H1 (cell line): ENCODE results near the gene TMEM229B. TPM values are rescaled to one million over a fixed set of nuclear protein-coding genes. Genes with fewer than 3 reads are reported as not detected.

ENCODE experiments used
- CTCF ChIA-PET: fragments of 300-600 bp; sonication (Branson Sonifier 250); formaldehyde crosslinking; loops from one replicate; lab custom pipeline; 2021; ENCODE audit not compliant: partially characterized antibody; lab: Charles Lee
- POLR2A ChIA-PET: fragments of 300-600 bp; sonication (Branson Sonifier 250); formaldehyde crosslinking; loops from one replicate; lab custom pipeline; 2021; ENCODE audit warnings: inconsistent platforms; ENCODE audit not compliant: partially characterized antibody; lab: Charles Lee
- DNase-seq, 2 experiments: peaks; one replicate each; pipeline versions ENCODE4 v3.0.0 to v3.0.0-alpha.2; 2010 to 2022; ENCODE audit warnings: low spot score in 2 of 2, low read depth in 1 of 2, mixed read lengths in 1 of 2
- FAIRE-seq: peaks from 2 replicates; lab custom pipeline; 2011; peaks lifted over from hg19 to GRCh38; lab: Jason Lieb, UNC
- H2AFZ ChIP-seq: 2 replicates; pipeline ENCODE4 v1.8.1; 2012; ENCODE audit warnings: low read length, inconsistent platforms
- H2AK5ac ChIP-seq: 2 replicates; pipeline ENCODE4 v1.6.1; 2013; ENCODE audit warnings: low read depth, low read length
- H2BK120ac ChIP-seq: replicated peaks from 2 replicates; pipeline ENCODE3; 2013; ENCODE audit warnings: low read depth, low read length, inconsistent platforms
- H2BK12ac ChIP-seq: 2 replicates; pipeline ENCODE4 v1.6.1; 2013; ENCODE audit warnings: low read depth, low read length
- H2BK15ac ChIP-seq: 2 replicates; pipeline ENCODE4 v1.6.1; 2013; ENCODE audit warnings: low read length
- H2BK20ac ChIP-seq: 2 replicates; pipeline ENCODE4 v1.6.1; 2013; ENCODE audit warnings: low read length
- H2BK5ac ChIP-seq: 2 replicates; pipeline ENCODE4 v1.6.1; 2013; ENCODE audit warnings: low read depth, low read length
- H3K14ac ChIP-seq: 2 replicates; pipeline ENCODE4 v1.6.1; 2013; ENCODE audit warnings: inconsistent platforms; ENCODE audit not compliant: insufficient read length
- H3K18ac ChIP-seq: 2 replicates; pipeline ENCODE4 v1.6.1; 2013; ENCODE audit warnings: low read length; ENCODE audit errors: extremely low read depth
- H3K23ac ChIP-seq: 2 replicates; pipeline ENCODE4 v1.6.1; 2013; ENCODE audit warnings: inconsistent platforms; ENCODE audit not compliant: insufficient read length
- H3K23me2 ChIP-seq: 2 replicates; pipeline ENCODE4 v1.6.1; 2013; ENCODE audit warnings: low read depth, low read length
- H3K27ac ChIP-seq: 2 replicates; pipeline ENCODE4 v1.6.1; 2011; ENCODE audit warnings: low read depth, low read length, inconsistent platforms
- H3K27me3 ChIP-seq, 4 experiments: replicated peaks in 1 of 4; 1 replicate in 1 of 4; 2 replicates in 3 of 4; pipeline versions ENCODE4 v1.6.1 to v1.8.1; 2011 to 2013; ENCODE audit warnings: low read length in 3 of 4, mild to moderate bottlenecking in 3 of 4, inconsistent platforms in 2 of 4, mixed read lengths in 2 of 4, moderate library complexity in 1 of 4; ENCODE audit not compliant: control insufficient read depth in 3 of 4, insufficient read depth in 3 of 4; ENCODE audit errors: extremely low read depth in 1 of 4
- H3K36me3 ChIP-seq, 4 experiments: 2 replicates each; pipeline versions ENCODE4 v1.6.1 to v1.8.1; 2011 to 2013; ENCODE audit warnings: mild to moderate bottlenecking in 4 of 4, low read length in 3 of 4, moderate library complexity in 2 of 4, control low read depth in 1 of 4, inconsistent platforms in 1 of 4; ENCODE audit not compliant: insufficient read depth in 4 of 4, control insufficient read depth in 2 of 4
- H3K4ac ChIP-seq: replicated peaks from 2 replicates; pipeline ENCODE3; 2013; ENCODE audit warnings: low read length, low read depth, mixed read lengths, inconsistent platforms; ENCODE audit not compliant: insufficient read length
- H3K4me1 ChIP-seq, 4 experiments: replicated peaks in 1 of 4; 1 replicate in 1 of 4; 2 replicates in 3 of 4; pipeline versions ENCODE4 v1.6.1 to v1.8.1; 2011 to 2013; ENCODE audit warnings: low read length in 3 of 4, inconsistent platforms in 2 of 4, mixed read lengths in 1 of 4; ENCODE audit not compliant: insufficient read depth in 4 of 4, control insufficient read depth in 3 of 4
- H3K4me2 ChIP-seq, 2 experiments: 2 replicates each; pipeline versions ENCODE4 v1.6.1 to v1.8.1; 2011 to 2013; ENCODE audit warnings: low read depth in 2 of 2, low read length in 2 of 2, control low read depth in 1 of 2, inconsistent platforms in 1 of 2, mild to moderate bottlenecking in 1 of 2; ENCODE audit not compliant: insufficient read depth in 1 of 2
- H3K4me3 ChIP-seq, 4 experiments: fragments of 200-600, 300-600 bp in 1 of 4; sonication (generic), shearing (Covaris generic), sonication (Bioruptor Twin) in 1 of 4; 2 replicates each; pipeline versions ENCODE4 v1.5.1 to v1.8.1; 2011 to 2016; ENCODE audit warnings: low read length in 4 of 4, low read depth in 3 of 4, control low read depth in 2 of 4, inconsistent platforms in 2 of 4, mild to moderate bottlenecking in 2 of 4, mixed read lengths in 1 of 4, moderate library complexity in 1 of 4; ENCODE audit not compliant: insufficient read depth in 2 of 4; ENCODE audit errors: extremely low read depth in 1 of 4
- H3K56ac ChIP-seq: replicated peaks from 2 replicates; pipeline ENCODE3; 2013; ENCODE audit warnings: low read depth, mild to moderate bottlenecking, mixed read lengths, low read length, inconsistent platforms; ENCODE audit not compliant: insufficient read length
- H3K79me1 ChIP-seq: 2 replicates; pipeline ENCODE4 v1.6.1; 2013; ENCODE audit warnings: low read depth, low read length, control low read depth
- H3K79me2 ChIP-seq, 2 experiments: 2 replicates each; pipeline versions ENCODE4 v1.6.1 to v1.8.1; 2012 to 2013; ENCODE audit warnings: low read length in 2 of 2, mild to moderate bottlenecking in 2 of 2, inconsistent platforms in 1 of 2; ENCODE audit not compliant: insufficient read depth in 2 of 2, control insufficient read depth in 1 of 2
- H3K9ac ChIP-seq, 4 experiments: replicated peaks in 1 of 4; 1 replicate in 1 of 4; 2 replicates in 3 of 4; pipeline versions ENCODE4 v1.6.1 to v1.8.1; 2011 to 2013; ENCODE audit warnings: low read depth in 3 of 4, low read length in 3 of 4, control low read depth in 2 of 4, mild to moderate bottlenecking in 2 of 4, moderate library complexity in 2 of 4, inconsistent platforms in 1 of 4; ENCODE audit errors: extremely low read depth in 1 of 4
- H3K9me3 ChIP-seq, 2 experiments: 2 replicates each; pipeline versions ENCODE4 v1.6.1 to v1.8.1; 2012 to 2013; ENCODE audit warnings: mild to moderate bottlenecking in 2 of 2, moderate library complexity in 2 of 2, control low read depth in 1 of 2, inconsistent platforms in 1 of 2, low read depth in 1 of 2, low read length in 1 of 2, mixed read lengths in 1 of 2; ENCODE audit not compliant: insufficient read depth in 2 of 2
- H4K20me1 ChIP-seq, 2 experiments: replicated peaks in 1 of 2; 2 replicates each; pipeline versions ENCODE3 to v1.8.1; 2011 to 2013; ENCODE audit warnings: inconsistent platforms in 2 of 2, low read length in 2 of 2, mild to moderate bottlenecking in 1 of 2; ENCODE audit not compliant: insufficient read depth in 2 of 2, control insufficient read depth in 1 of 2
- H4K5ac ChIP-seq: 2 replicates; pipeline ENCODE4 v1.6.1; 2013; ENCODE audit warnings: low read length, low read depth, mixed read lengths, inconsistent platforms; ENCODE audit not compliant: insufficient read length
- H4K8ac ChIP-seq: 2 replicates; pipeline ENCODE4 v1.8.0; 2013; ENCODE audit warnings: mild to moderate bottlenecking, moderate library complexity, low read length, inconsistent platforms; ENCODE audit not compliant: insufficient read depth; ENCODE audit errors: extremely low read depth
- H4K91ac ChIP-seq: replicated peaks from 2 replicates; pipeline ENCODE3; 2013; ENCODE audit warnings: low read length, mixed read lengths, inconsistent platforms; ENCODE audit not compliant: insufficient read length
- RNF2 ChIP-seq: fragments of 200-900, 300-1000 bp; sonication (generic); IDR thresholded peaks from 2 replicates; pipeline ENCODE4 v1.7.1; 2016; ENCODE audit warnings: borderline replicate concordance, low read depth, mild to moderate bottlenecking, antibody characterized with exemption, low read length; ENCODE audit not compliant: poor library complexity, severe bottlenecking; ENCODE audit errors: missing control alignments
- SIRT6 ChIP-seq: IDR thresholded peaks from one replicate; pipeline ENCODE4 v1.7.1; 2012; ENCODE audit warnings: low read length, inconsistent platforms
- WGBS, 2 experiments: shearing (Covaris generic) in 1 of 2; methylation state at CpG; one replicate each; pipeline versions ENCODE4 v1.1.6 to v1.1.7; 2013 to 2015; ENCODE audit warnings: low lambda C conversion rate in 2 of 2, mixed read lengths in 2 of 2, inconsistent platforms in 1 of 2, low coverage in 1 of 2, missing lambda C conversion rate in 1 of 2; ENCODE audit not compliant: insufficient replicate concordance in 2 of 2, insufficient coverage in 1 of 2, insufficient read length in 1 of 2; ENCODE audit errors: extremely low coverage in 1 of 2, missing lambda C conversion rate in 1 of 2; 5-methylcytosine and 5-hydroxymethylcytosine counted together
- polyA plus RNA-seq, 7 experiments: library from polyadenylated mRNA; depleted of rRNA in 3 of 7; stranded (reverse) in 5 of 7; unstranded in 2 of 7; fragments of >200 nt in 5 of 7; fragments of 200-250 nt in 2 of 7; gene quantifications; 1 replicate in 5 of 7; 2 replicates in 1 of 7; 4 replicates in 1 of 7; pipeline versions ENCODE4 v1.2.1 to v1.2.3, GENCODE V29; 2011 to 2013; ENCODE audit warnings: missing spikeins in 2 of 7, mixed read lengths in 2 of 7
- total RNA-seq: library from RNA; stranded (reverse); fragmentation: NEBNext Ultra II Directional; extraction: Animal tissue kit (Norgen Biotek cat#: 25700); gene quantifications from 2 replicates; pipeline ENCODE4 v1.2.1, GENCODE V29; 2021

The TMEM229B gene
- total and polyA plus RNA-seq, 2 of the 8 experiments (the other 6 are each of a cell fraction or from before 2014, with no cell fraction given) = 0.73 to 0.85 TPM

DNA sequence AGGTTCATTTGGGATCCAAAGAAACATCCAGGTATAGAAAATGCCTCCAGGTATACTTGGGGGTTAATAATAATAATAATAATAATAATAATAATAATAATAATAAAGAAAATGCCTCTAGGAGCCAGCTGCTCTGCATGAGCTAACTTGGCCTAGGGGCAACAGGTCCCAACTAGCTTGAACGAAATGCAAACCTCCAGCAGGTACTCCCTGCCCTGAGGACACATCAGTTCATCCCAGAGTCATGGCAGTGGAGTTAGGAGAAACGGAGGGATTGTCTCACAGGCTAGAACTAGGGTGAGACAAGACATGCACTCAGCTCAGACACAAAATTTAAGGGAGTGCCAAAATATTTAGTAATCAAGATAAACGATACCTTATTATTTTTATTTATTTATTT is 12.5 kb upstream of the TMEM229B start:
- 91% methylated on average over 3 of the region's 3 CpGs; no CpG with 5 or more reads in 1 of the 2 experiments for WGBS, 2 experiments
- H3K23me2 ChIP-seq = no peaks in the 10 kb centered on the region
- no peak overlapping the region for H2BK120ac ChIP-seq
- no peak for TF ChIP-seq SIRT6
- TF ChIP-seq RNF2 = no peak
- TF ChIP-seq, all 59 proteins: peak for 0
- Histone ChIP-seq H2BK20ac (no peak overlapping the region; the same call in 1 of the 2 replicates), H4K8ac (no peak overlapping the region), H3K9me3 (no peaks in the 10 kb centered on the region), H3K36me3 (no peaks in the 10 kb centered on the region), H3K23ac (no peak overlapping the region), H3K14ac (no peak overlapping the region), H2BK15ac (no peak overlapping the region), H2AK5ac (no peak overlapping the region), H3K27ac (no peak overlapping the region), H3K9ac (no peak overlapping the region), H3K27me3 (no peaks in the 10 kb centered on the region), H3K4me2 (no peak overlapping the region), H3K4me3 (no peak overlapping the region), H4K20me1 (no peaks in the 10 kb centered on the region), H4K5ac (no peak overlapping the region), H3K56ac (no peak overlapping the region), H2BK12ac (no peak overlapping the region), H4K91ac (no peak overlapping the region), H3K79me1 (no peaks in the 10 kb centered on the region), H3K18ac (no peak overlapping the region), H3K4ac (no peak overlapping the region), H3K4me1 (no peaks in the 10 kb centered on the region), H2BK5ac (no peak overlapping the region), H3K79me2 (no peaks in the 10 kb centered on the region), H2AFZ (no peak overlapping the region)
- DNase-seq (no peak), FAIRE-seq (no peak)
- CTCF ChIA-PET = interaction anchor here (0.8 to 2.2 kb wide), 5 partner anchors 9 to 74 kb away, joined by 3 to 7 read pairs (median 4); no protein-coding TSS in a partner anchor
- POLR2A ChIA-PET = no interaction called here
